ENCODE results near the gene RAB15. TPM values are rescaled to one million over a fixed set of nuclear protein-coding genes. Genes with fewer than 3 reads are reported as not detected.
A peak's percentile ranks its signal among the peaks of the same experiment; 100 is the strongest.

The RAB15 gene
- total and polyA plus RNA-seq, 2 donors (not counting 1 experiment from before 2014, with no cell fraction given): 2.2 to 3.6 TPM

DNA sequence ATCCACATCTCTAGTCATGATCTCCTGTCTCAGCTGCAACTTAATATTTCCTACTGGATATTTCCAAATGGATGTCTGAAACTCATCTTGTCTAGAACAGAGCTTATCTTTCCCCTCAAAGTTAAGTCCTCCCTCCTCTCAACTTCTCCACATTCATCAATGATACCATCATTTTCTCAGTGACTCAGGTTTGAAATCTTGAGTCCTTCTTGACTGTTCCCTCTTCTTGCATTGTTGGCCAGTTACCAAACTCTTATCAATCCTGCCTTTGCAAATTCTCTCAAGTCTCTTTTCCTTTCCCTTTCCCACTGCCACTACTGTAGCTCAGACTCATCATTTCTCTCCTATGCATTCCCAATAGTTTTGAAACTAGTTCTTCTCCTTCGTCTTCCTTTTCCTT is 72.2 kb downstream of the RAB15 start:
- H3K4me3 ChIP-seq (replicated peaks in 1 of 4; ENCODE audit: control extremely low read depth in 1 of 4, insufficient read depth in 1 of 4, low read depth in 3 of 4, low read length in 4 of 4): no peak overlapping the region
- TF ChIP-seq, protein P1, sequence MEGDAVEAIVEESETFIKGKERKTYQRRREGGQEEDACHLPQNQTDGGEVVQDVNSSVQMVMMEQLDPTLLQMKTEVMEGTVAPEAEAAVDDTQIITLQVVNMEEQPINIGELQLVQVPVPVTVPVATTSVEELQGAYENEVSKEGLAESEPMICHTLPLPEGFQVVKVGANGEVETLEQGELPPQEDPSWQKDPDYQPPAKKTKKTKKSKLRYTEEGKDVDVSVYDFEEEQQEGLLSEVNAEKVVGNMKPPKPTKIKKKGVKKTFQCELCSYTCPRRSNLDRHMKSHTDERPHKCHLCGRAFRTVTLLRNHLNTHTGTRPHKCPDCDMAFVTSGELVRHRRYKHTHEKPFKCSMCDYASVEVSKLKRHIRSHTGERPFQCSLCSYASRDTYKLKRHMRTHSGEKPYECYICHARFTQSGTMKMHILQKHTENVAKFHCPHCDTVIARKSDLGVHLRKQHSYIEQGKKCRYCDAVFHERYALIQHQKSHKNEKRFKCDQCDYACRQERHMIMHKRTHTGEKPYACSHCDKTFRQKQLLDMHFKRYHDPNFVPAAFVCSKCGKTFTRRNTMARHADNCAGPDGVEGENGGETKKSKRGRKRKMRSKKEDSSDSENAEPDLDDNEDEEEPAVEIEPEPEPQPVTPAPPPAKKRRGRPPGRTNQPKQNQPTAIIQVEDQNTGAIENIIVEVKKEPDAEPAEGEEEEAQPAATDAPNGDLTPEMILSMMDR (conservative IDR thresholded peaks at IDR 0.05 in 1 of 2, IDR thresholded peaks at IDR 0.05 in 1 of 2; ENCODE audit: low read depth in 1 of 2, low read length in 2 of 2): no peak
- TF ChIP-seq EZH2 (IDR thresholded peaks at IDR 0.05; ENCODE audit: low read length, missing control alignments): no peak
- H2AFZ ChIP-seq (ENCODE audit: low read length): no peak overlapping the region
- no peak overlapping the region for H3K4me2 ChIP-seq (ENCODE audit: extremely low read depth, insufficient read depth, low read length)
- H3K27me3 ChIP-seq (ENCODE audit: control insufficient read depth, insufficient read depth, low read length): peaks cover 8% of the 10 kb centered on the region
- H4K20me1 ChIP-seq (ENCODE audit: control insufficient read depth, extremely low read depth, insufficient read depth, low read length): no peaks in the 10 kb centered on the region
- no peak overlapping the region for H3K9ac ChIP-seq (ENCODE audit: insufficient read depth, low read length)
- no peaks in the 10 kb centered on the region for H3K79me2 ChIP-seq (ENCODE audit: control insufficient read depth, insufficient read depth, low read length)
- H3K4me1 ChIP-seq (ENCODE audit: control insufficient read depth, extremely low read depth, insufficient read depth, low read length): no peaks in the 10 kb centered on the region
- H3K9me3 ChIP-seq (ENCODE audit: control insufficient read depth, insufficient read depth, low read depth, low read length): no peaks in the 10 kb centered on the region
- H3K36me3 ChIP-seq (ENCODE audit: control insufficient read depth, insufficient read depth, low read length): no peaks in the 10 kb centered on the region
- DNase-seq (ENCODE audit: low read depth in 2 of 2): peak in 1 of 2 donors; percentile 43
- H3K27ac ChIP-seq (ENCODE audit: insufficient read depth, low read length): no peak overlapping the region

Other genes with a start within 250 kb of the RAB15 start
- under 0.01 TPM in 1 of 2 replicates, not detected in the other for gene SPTB, start 92.4 kb downstream of the RAB15 start, total RNA-seq
- gene SPTB, start 92.4 kb downstream of the RAB15 start, polyA plus RNA-seq: 0.01 TPM in 1 of 2 replicates, not detected in the other
- gene CHURC1, start 57.9 kb downstream of the RAB15 start, total RNA-seq: 38.6 and 47.8 TPM in 2 replicates
- gene CHURC1, start 57.9 kb downstream of the RAB15 start, polyA plus RNA-seq: 89.5 and 92.3 TPM in 2 replicates
- not detected in 2 replicates for gene GPX2, start 29.6 kb downstream of the RAB15 start, total RNA-seq
- gene GPX2, start 29.6 kb downstream of the RAB15 start, polyA plus RNA-seq: not detected in 2 replicates
- gene FNTB, start 14.6 kb upstream of the RAB15 start, total RNA-seq: 6.9 and 8.8 TPM in 2 replicates
- gene FNTB, start 14.6 kb upstream of the RAB15 start, polyA plus RNA-seq: 13.2 and 13.9 TPM in 2 replicates
- 35.0 and 39.0 TPM in 2 replicates for gene MAX, start 130.2 kb upstream of the RAB15 start, total RNA-seq
- 85.8 and 92.8 TPM in 2 replicates for gene MAX, start 130.2 kb upstream of the RAB15 start, polyA plus RNA-seq